ENCODE measurements around the gene CNTFR. TPM values are rescaled to one million over a fixed set of nuclear protein-coding genes. Genes with fewer than 3 reads are reported as not detected.

The CNTFR gene
- total RNA-seq, 1 experiment from 2014 or later, result 4.5 TPM

DNA sequence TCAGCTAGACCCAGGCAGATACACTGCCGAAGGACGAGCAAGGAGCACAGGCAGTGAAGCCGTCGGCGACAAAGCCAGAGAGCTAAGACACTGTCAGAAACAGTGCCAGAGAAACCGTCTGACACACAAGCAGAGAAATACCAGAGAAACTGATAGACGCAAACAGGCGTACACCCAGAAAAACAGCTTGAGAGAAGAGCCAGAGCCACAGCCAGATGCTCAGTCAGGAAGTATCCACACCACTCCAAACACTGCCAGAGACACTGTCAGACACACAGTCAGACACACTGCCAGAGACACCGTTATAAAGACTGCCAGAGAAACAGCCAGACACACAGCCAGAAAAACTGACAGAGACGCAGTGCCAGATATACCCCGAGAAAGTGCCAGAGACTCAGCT lies 19.1 kb downstream of the CNTFR start:
- Histone ChIP-seq H3K27me3 (replicated peaks; ENCODE audit: insufficient read depth, low read depth, low read length, poor library complexity) (no peaks in the 10 kb centered on the region), H3K4me3 (ENCODE audit: low read depth, low read length, poor library complexity, severe bottlenecking) (no peak overlapping the region), H3K27ac (ENCODE audit: low read depth, low read length, poor library complexity, severe bottlenecking) (no peak overlapping the region), H3K36me3 (ENCODE audit: insufficient read depth, low read length, poor library complexity, severe bottlenecking) (no peaks in the 10 kb centered on the region), H3K9me3 (ENCODE audit: low read depth, low read length, poor library complexity, severe bottlenecking) (no peaks in the 10 kb centered on the region), H3K4me1 (ENCODE audit: insufficient read depth, low read length, poor library complexity, severe bottlenecking) (no peaks in the 10 kb centered on the region)
- ChIA-PET CTCF (interaction anchor here (0.5 kb wide), 1 partner anchor 153 kb away, joined by 7 read pairs; no protein-coding TSS in a partner anchor), POLR2A (ENCODE audit: low non-redundant PET) (no interaction called here)
- TF ChIP-seq, protein P1, sequence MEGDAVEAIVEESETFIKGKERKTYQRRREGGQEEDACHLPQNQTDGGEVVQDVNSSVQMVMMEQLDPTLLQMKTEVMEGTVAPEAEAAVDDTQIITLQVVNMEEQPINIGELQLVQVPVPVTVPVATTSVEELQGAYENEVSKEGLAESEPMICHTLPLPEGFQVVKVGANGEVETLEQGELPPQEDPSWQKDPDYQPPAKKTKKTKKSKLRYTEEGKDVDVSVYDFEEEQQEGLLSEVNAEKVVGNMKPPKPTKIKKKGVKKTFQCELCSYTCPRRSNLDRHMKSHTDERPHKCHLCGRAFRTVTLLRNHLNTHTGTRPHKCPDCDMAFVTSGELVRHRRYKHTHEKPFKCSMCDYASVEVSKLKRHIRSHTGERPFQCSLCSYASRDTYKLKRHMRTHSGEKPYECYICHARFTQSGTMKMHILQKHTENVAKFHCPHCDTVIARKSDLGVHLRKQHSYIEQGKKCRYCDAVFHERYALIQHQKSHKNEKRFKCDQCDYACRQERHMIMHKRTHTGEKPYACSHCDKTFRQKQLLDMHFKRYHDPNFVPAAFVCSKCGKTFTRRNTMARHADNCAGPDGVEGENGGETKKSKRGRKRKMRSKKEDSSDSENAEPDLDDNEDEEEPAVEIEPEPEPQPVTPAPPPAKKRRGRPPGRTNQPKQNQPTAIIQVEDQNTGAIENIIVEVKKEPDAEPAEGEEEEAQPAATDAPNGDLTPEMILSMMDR (conservative IDR thresholded peaks at IDR 0.05; ENCODE audit: low read depth, low read length), result no peak
- TF ChIP-seq EZH2 (IDR thresholded peaks at IDR 0.05; ENCODE audit: borderline replicate concordance, low read depth, low read length, poor library complexity, severe bottlenecking), result no peak
- intact Hi-C loops (cut with micrococcal nuclease; ENCODE audit: unreplicated experiment), result no loop called here
- no peak for DNase-seq (ENCODE audit: low spot score)
- BruUV-seq (replicated peaks), result no TSS peak

DNA sequence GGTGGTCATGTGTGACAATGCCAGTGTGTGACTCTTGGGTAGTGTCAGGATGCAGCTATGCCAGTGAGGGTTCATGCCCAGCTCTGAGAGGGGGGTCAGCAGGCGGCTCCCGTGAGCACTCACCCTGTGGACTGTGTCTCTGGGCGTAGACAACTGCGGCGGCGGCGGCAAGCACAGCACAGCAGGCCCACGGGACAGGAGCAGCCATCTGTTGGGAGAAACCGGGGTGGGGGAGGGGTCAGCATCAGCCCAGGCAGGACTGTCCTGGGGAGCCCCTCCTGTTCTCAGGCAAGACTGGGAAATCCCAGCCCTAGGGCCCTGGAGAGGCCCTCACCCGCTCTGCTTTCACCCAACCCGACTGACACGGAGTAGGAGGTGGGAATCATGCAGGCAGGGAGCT lies 20.8 kb downstream of the CNTFR start:
- Histone ChIP-seq H3K27ac (ENCODE audit: low read depth, low read length, poor library complexity, severe bottlenecking) (no peak overlapping the region), H3K4me3 (ENCODE audit: low read depth, low read length, poor library complexity, severe bottlenecking) (no peak overlapping the region), H3K9me3 (ENCODE audit: low read depth, low read length, poor library complexity, severe bottlenecking) (no peaks in the 10 kb centered on the region), H3K27me3 (replicated peaks; ENCODE audit: insufficient read depth, low read depth, low read length, poor library complexity) (no peaks in the 10 kb centered on the region), H3K4me1 (ENCODE audit: insufficient read depth, low read length, poor library complexity, severe bottlenecking) (no peaks in the 10 kb centered on the region), H3K36me3 (ENCODE audit: insufficient read depth, low read length, poor library complexity, severe bottlenecking) (no peaks in the 10 kb centered on the region)
- TF ChIP-seq, protein P1 (conservative IDR thresholded peaks at IDR 0.05; ENCODE audit: low read depth, low read length), result no peak
- TF ChIP-seq EZH2 (IDR thresholded peaks at IDR 0.05; ENCODE audit: borderline replicate concordance, low read depth, low read length, poor library complexity, severe bottlenecking), result no peak
- intact Hi-C loops (cut with micrococcal nuclease; ENCODE audit: unreplicated experiment), result no loop called here
- POLR2A ChIA-PET (ENCODE audit: low non-redundant PET), result no interaction called here
- DNase-seq (ENCODE audit: low spot score), result no peak
- CTCF ChIA-PET, result no interaction called here
- BruUV-seq (replicated peaks), result no TSS peak

DNA sequence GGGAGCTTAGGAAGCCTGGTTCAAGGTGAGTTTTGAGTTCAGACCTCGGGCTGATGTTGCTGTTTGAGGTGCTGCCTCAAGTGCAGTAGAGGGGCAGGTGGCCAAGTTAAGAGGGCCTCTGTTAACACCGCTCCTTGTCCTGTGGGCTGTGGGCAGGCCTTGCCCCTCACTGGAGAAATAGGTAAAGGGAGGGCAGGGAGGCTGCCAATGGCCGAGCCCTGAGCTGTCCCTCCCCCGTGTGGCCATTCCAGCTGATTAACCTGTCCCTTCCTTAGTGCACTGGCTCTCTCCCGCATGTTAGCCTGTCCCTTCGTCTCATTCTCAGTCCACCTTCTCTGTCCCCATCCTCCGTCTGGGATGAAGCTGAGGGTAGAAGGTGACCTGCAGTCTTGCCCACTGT lies 21.4 kb downstream of the CNTFR start:
- BruUV-seq (replicated peaks), result no TSS peak
- Histone ChIP-seq H3K27me3 (replicated peaks; ENCODE audit: insufficient read depth, low read depth, low read length, poor library complexity) (no peaks in the 10 kb centered on the region), H3K36me3 (ENCODE audit: insufficient read depth, low read length, poor library complexity, severe bottlenecking) (no peaks in the 10 kb centered on the region), H3K4me3 (ENCODE audit: low read depth, low read length, poor library complexity, severe bottlenecking) (no peak overlapping the region), H3K27ac (ENCODE audit: low read depth, low read length, poor library complexity, severe bottlenecking) (no peak overlapping the region), H3K9me3 (ENCODE audit: low read depth, low read length, poor library complexity, severe bottlenecking) (no peaks in the 10 kb centered on the region), H3K4me1 (ENCODE audit: insufficient read depth, low read length, poor library complexity, severe bottlenecking) (no peaks in the 10 kb centered on the region)
- DNase-seq (ENCODE audit: low spot score), result no peak
- POLR2A ChIA-PET (ENCODE audit: low non-redundant PET), result no interaction called here
- TF ChIP-seq EZH2 (IDR thresholded peaks at IDR 0.05; ENCODE audit: borderline replicate concordance, low read depth, low read length, poor library complexity, severe bottlenecking), result no peak
- TF ChIP-seq, protein P1 (conservative IDR thresholded peaks at IDR 0.05; ENCODE audit: low read depth, low read length), result no peak
- CTCF ChIA-PET, result no interaction called here
- intact Hi-C loops (cut with micrococcal nuclease; ENCODE audit: unreplicated experiment), result no loop called here

Measured in A673 (cell line).